ENCODE results near the gene CFAP65. TPM values are rescaled to one million over a fixed set of nuclear protein-coding genes. Genes with fewer than 3 reads are reported as not detected.

The CFAP65 gene
- total RNA-seq, 2 donors from 2014 or later, result 0.05 to 1.6 TPM

DNA sequence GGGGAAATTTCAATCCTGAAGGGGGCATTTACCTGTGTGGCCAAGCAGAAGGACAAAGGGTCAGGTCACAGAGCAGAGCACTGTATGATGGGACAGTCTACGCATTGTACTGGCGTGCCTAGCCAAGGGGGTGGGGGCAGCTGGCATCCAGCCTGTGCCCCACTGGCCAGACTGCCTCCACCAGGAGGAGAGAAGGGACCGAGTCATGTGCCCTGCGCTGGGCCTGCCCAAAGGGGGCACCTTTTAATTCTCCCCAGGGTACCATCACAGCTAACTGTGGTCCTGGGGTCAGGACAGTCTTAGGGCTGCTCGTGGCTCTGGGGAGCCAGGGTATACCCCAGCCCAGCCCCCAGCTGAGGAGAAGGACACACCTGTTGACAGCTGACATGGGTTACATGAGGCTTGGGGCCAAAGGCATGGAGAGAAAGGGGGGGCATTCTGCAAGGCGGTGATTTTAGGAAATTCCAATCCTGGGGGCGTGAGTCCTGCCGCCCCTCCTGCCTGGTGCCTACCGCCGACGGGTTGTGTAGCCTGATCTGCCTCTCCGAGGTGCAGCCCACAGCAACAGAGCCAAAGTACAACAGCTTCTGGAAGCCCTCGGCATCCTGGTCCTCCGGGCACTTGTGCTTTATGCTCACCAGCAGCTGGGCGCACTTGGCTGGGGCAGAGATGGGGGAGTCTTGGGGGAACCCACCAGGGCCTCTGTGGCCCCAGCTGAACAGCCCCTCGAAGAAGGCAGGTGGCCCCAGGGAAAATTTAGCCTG lies 11.0 kb downstream of the CFAP65 start:
- Histone ChIP-seq H3K27ac (no peak overlapping the region), H3K4me3 (no peak overlapping the region), H3K4me1 (no peaks in the 10 kb centered on the region), H3K27me3 (no peaks in the 10 kb centered on the region), H3K9me3 (no peaks in the 10 kb centered on the region), H3K36me3 (no peaks in the 10 kb centered on the region), H3K9ac (ENCODE audit: low read depth in 2 of 2, low read length in 2 of 2) (no peak overlapping the region)
- intact Hi-C loops (cut with DNase I), result no loop called here
- TF ChIP-seq, protein P1, sequence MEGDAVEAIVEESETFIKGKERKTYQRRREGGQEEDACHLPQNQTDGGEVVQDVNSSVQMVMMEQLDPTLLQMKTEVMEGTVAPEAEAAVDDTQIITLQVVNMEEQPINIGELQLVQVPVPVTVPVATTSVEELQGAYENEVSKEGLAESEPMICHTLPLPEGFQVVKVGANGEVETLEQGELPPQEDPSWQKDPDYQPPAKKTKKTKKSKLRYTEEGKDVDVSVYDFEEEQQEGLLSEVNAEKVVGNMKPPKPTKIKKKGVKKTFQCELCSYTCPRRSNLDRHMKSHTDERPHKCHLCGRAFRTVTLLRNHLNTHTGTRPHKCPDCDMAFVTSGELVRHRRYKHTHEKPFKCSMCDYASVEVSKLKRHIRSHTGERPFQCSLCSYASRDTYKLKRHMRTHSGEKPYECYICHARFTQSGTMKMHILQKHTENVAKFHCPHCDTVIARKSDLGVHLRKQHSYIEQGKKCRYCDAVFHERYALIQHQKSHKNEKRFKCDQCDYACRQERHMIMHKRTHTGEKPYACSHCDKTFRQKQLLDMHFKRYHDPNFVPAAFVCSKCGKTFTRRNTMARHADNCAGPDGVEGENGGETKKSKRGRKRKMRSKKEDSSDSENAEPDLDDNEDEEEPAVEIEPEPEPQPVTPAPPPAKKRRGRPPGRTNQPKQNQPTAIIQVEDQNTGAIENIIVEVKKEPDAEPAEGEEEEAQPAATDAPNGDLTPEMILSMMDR (IDR thresholded peaks at IDR 0.05), result no peak
- no peak for DNase-seq

DNA sequence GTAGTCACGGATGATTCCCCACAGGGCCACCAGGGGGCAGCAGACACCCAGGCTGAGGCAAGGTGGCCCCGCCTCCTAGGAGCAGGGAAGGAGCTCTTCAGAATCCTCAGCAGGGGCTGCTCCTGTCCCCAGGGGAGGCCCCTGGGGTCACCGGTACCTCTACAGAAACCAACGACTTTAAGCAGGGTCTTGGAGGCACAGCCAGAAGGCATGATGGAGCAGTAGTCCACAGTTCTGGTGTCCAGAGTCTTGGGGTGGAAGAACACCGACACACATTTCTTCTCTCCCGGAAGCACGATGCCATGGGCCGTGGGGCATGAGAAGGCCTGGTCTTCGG lies 11.5 kb downstream of the CFAP65 start:
- intact Hi-C loops (cut with DNase I), result loop anchor here (5.0 kb wide), 1 partner anchor 128 kb away; no protein-coding TSS in a partner anchor
- Histone ChIP-seq H3K27ac (no peak overlapping the region), H3K36me3 (no peaks in the 10 kb centered on the region)

DNA sequence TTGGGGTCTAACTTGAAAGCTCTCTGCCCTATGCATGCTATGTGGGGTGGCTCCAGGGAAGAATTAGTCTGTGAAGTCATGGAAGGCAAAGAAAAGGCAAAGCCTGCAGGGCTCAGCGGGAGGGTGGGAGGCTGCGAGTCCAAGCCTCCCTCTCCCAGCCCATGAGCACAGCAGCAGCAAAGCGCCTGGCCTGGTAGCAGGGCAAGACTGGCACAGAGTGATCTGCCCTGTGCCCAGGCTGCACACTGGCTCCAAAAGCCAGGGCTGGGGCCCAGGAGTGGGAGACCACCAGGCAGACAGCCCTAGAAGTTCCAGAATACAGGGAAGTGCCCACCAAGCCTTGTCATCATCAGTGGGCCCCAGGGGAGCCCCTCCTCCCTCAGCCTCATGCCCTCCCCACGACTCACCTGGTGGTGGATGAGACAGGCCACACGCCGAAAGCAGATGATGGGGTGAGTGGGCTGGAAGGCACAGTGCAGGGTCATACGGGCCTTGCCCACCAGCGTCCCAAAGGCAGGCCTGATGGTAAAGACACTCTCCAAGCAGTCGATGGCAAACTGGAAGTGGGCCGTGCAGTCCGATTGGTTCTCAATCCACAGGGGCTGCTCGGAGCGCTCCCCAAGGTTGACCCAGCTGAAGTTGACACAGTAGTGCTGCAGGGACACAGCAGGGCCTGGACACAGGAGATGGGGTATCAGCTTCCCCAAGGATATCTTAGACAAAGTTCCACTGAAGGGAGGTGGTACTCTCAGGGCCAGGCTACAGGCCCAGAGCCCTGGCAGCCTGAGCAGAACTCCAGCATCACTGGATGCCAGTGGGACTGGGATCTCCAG lies 12.1 kb downstream of the CFAP65 start:
- Histone ChIP-seq H3K4me1 (no peaks in the 10 kb centered on the region), H3K4me3 (no peak overlapping the region), H3K27ac (no peak overlapping the region), H3K27me3 (no peaks in the 10 kb centered on the region), H3K9me3 (no peaks in the 10 kb centered on the region), H3K36me3 (no peaks in the 10 kb centered on the region), H3K9ac (ENCODE audit: low read depth in 2 of 2, low read length in 2 of 2) (no peak overlapping the region)
- DNase-seq, result no peak
- intact Hi-C loops (cut with DNase I), result loop anchor here (5.0 kb wide), 1 partner anchor 128 kb away; no protein-coding TSS in a partner anchor
- TF ChIP-seq, protein P1 (IDR thresholded peaks at IDR 0.05), result no peak

More for the DNA sequence above, 11.5 kb downstream of the CFAP65 start:
- H3K4me1 ChIP-seq, result no peaks in the 10 kb centered on the region
- no peak overlapping the region for H3K9ac ChIP-seq (ENCODE audit: low read depth in 2 of 2, low read length in 2 of 2)
- H3K4me3 ChIP-seq, result no peak overlapping the region
- no peaks in the 10 kb centered on the region for H3K27me3 ChIP-seq
- TF ChIP-seq, protein P1 (IDR thresholded peaks at IDR 0.05), result peak; percentile 99
- peak; percentile 89 for DNase-seq
- H3K9me3 ChIP-seq, result no peaks in the 10 kb centered on the region

DNA sequence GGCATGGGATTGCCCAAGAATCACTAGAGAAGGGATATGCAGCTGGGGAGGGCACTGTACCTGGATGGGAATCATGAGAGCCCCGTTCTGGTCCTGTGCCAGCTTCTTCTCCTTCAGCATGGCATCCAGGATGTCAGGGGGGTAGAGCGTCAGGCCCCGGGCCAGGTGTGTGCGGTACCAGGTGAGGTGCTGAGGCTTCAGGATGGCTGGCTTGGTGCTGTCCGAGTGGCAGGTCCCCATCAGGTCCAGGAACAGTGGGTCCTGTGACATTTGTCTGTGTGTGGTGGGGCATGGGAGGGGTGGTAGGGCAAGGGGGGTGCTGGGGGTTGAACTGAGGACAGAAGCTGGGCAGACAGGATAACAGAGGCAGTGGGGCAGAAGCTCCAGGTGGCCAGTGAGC lies 13.2 kb downstream of the CFAP65 start:
- Histone ChIP-seq H3K36me3 (no peaks in the 10 kb centered on the region), H3K9me3 (no peaks in the 10 kb centered on the region), H3K9ac (ENCODE audit: low read depth in 2 of 2, low read length in 2 of 2) (no peak overlapping the region), H3K27me3 (no peaks in the 10 kb centered on the region), H3K4me1 (no peaks in the 10 kb centered on the region), H3K4me3 (no peak overlapping the region), H3K27ac (no peak overlapping the region)
- DNase-seq, result no peak
- intact Hi-C loops (cut with DNase I), result loop anchor here (5.0 kb wide), 1 partner anchor 129 kb away; no protein-coding TSS in a partner anchor
- TF ChIP-seq, protein P1 (IDR thresholded peaks at IDR 0.05), result no peak

DNA sequence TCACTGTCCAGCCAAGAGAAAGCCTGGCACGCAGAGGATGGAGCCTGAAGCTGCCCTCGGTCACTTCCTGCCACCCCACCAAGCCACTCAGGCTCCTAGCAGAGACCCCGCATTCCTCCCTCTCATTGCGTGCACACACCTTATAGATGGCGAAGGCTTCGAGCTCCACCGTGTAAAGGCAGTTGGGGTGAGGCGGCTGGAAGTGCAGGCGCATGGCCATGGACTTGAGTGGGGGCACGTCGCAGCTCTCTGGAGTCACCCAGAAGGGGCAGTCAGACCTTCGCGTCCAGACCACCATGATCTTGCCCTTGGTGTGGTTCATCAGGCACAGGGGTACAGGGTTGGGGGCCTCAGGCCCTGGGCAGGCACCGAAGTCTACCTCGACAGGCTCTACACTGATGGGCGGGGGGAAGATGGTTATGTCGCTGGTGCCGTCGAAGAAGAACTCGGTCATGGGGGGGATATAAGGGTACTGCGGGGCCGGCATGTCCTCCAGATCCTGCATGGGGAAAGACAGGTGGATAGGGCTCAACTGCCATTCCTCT lies 13.7 kb downstream of the CFAP65 start:
- DNase-seq, result no peak
- H3K36me3 ChIP-seq, result no peaks in the 10 kb centered on the region
- no peak overlapping the region for H3K4me3 ChIP-seq
- TF ChIP-seq, protein P1 (IDR thresholded peaks at IDR 0.05), result no peak
- H3K4me1 ChIP-seq, result no peaks in the 10 kb centered on the region
- H3K27me3 ChIP-seq, result no peaks in the 10 kb centered on the region
- no peak overlapping the region for H3K27ac ChIP-seq
- no peak overlapping the region for H3K9ac ChIP-seq (ENCODE audit: low read depth in 2 of 2, low read length in 2 of 2)
- H3K9me3 ChIP-seq, result no peaks in the 10 kb centered on the region
- intact Hi-C loops (cut with DNase I), result loop anchor here (5.0 kb wide), 1 partner anchor 130 kb away; no protein-coding TSS in a partner anchor
